IMR-90 (cell line): ENCODE data around the gene DNAJC7. TPM values are rescaled to one million over a fixed set of nuclear protein-coding genes. Genes with fewer than 3 reads are reported as not detected.
A peak's percentile ranks its signal among the peaks of the same experiment; 100 is the strongest.

Experiments used
- ATAC-seq: fragments of 200-7000 bp; cut with Tn5 transposase; 2 replicates; pipeline ENCODE4 v1.9.1; 2020; ENCODE audit warnings: low read depth, mild to moderate bottlenecking, moderate library complexity
- BruUV-seq: library from RNA; stranded (reverse); fragments of 400-500 nt; replicated peaks from 2 replicates; lab custom pipeline; 2021; lab: Mats Ljungman, UMichigan
- CTCF ChIA-PET: fragments of 300-600 bp; formaldehyde crosslinking; extraction: SDS; loops from one replicate; lab custom pipeline; 2021; ENCODE audit warnings: antibody characterized with exemption; lab: Yijun Ruan, JAX
- POLR2A ChIA-PET: fragments of 300-600 bp; sonication (Branson Sonifier 250); formaldehyde crosslinking; loops from one replicate; lab custom pipeline; 2022; ENCODE audit warnings: antibody characterized with exemption; ENCODE audit not compliant: unreplicated experiment; lab: Charles Lee
- DNase-seq: peaks from one replicate; pipeline ENCODE4 v3.0.0; 2013
- H2AFZ ChIP-seq: replicated peaks from 2 replicates; pipeline ENCODE3; 2013; ENCODE audit warnings: low read length, mild to moderate bottlenecking; ENCODE audit not compliant: poor library complexity
- H2AK5ac ChIP-seq: 2 replicates; pipeline ENCODE4 v1.6.1; 2013; ENCODE audit warnings: low read depth, low read length, inconsistent platforms
- H2AK9ac ChIP-seq: replicated peaks from 2 replicates; pipeline ENCODE3; 2013; ENCODE audit warnings: mild to moderate bottlenecking, low read depth, low read length, moderate library complexity; ENCODE audit not compliant: poor library complexity
- H2BK120ac ChIP-seq: 2 replicates; pipeline ENCODE4 v1.6.1; 2013; ENCODE audit warnings: low read depth, low read length, inconsistent platforms
- H2BK15ac ChIP-seq: 3 replicates; pipeline ENCODE4 v1.6.1; 2013; ENCODE audit warnings: low read depth, low read length, inconsistent platforms
- H2BK20ac ChIP-seq: 2 replicates; pipeline ENCODE4 v1.6.1; 2013; ENCODE audit warnings: low read depth, mild to moderate bottlenecking, inconsistent platforms, low read length, moderate library complexity
- H2BK5ac ChIP-seq: 2 replicates; pipeline ENCODE4 v1.6.1; 2013; ENCODE audit warnings: mild to moderate bottlenecking, low read depth, low read length, inconsistent platforms; ENCODE audit not compliant: poor library complexity, severe bottlenecking
- H3K14ac ChIP-seq: replicated peaks from 2 replicates; pipeline ENCODE4 v1.6.1; 2013; ENCODE audit warnings: low read depth, low read length, inconsistent platforms
- H3K18ac ChIP-seq: 2 replicates; pipeline ENCODE4 v1.6.1; 2013; ENCODE audit warnings: low read depth, low read length, control low read depth
- H3K23ac ChIP-seq: 2 replicates; pipeline ENCODE4 v1.6.1; 2013; ENCODE audit warnings: low read depth, low read length, inconsistent platforms
- H3K27ac ChIP-seq: 2 replicates; pipeline ENCODE4 v1.5.1; 2013; ENCODE audit warnings: mild to moderate bottlenecking, control low read depth, low read length; ENCODE audit not compliant: insufficient read depth
- H3K27me3 ChIP-seq: 2 replicates; pipeline ENCODE4 v1.6.1; 2013; ENCODE audit warnings: low read length; ENCODE audit not compliant: control insufficient read depth, insufficient read depth
- H3K36me3 ChIP-seq: 2 replicates; pipeline ENCODE4 v1.6.1; 2013; ENCODE audit warnings: low read length, mixed read lengths; ENCODE audit not compliant: control insufficient read depth, insufficient read depth
- H3K4ac ChIP-seq: 2 replicates; pipeline ENCODE4 v1.6.1; 2013; ENCODE audit warnings: low read depth, low read length, inconsistent platforms
- H3K4me1 ChIP-seq: 2 replicates; pipeline ENCODE4 v1.6.1; 2013; ENCODE audit warnings: low read length, mixed read lengths; ENCODE audit not compliant: control insufficient read depth, insufficient read depth
- H3K4me2 ChIP-seq: 2 replicates; pipeline ENCODE4 v1.6.1; 2013; ENCODE audit warnings: low read depth, mild to moderate bottlenecking, control low read depth, low read length, moderate library complexity
- H3K4me3 ChIP-seq: 2 replicates; pipeline ENCODE4 v1.5.1; 2013; ENCODE audit warnings: low read depth, mild to moderate bottlenecking, control low read depth, low read length, moderate library complexity; ENCODE audit not compliant: insufficient read depth
- H3K56ac ChIP-seq: 2 replicates; pipeline ENCODE4 v1.6.1; 2013; ENCODE audit warnings: low read length, inconsistent platforms; ENCODE audit not compliant: insufficient read depth; ENCODE audit errors: extremely low read depth
- H3K79me1 ChIP-seq, 2 experiments: 2 replicates each; pipeline ENCODE4 v1.6.1; 2013; ENCODE audit warnings: low read length in 2 of 2, inconsistent platforms in 1 of 2, low read depth in 1 of 2
- H3K9ac ChIP-seq: 2 replicates; pipeline ENCODE4 v1.6.1; 2013; ENCODE audit warnings: low read depth, low read length, control low read depth
- H3K9me1 ChIP-seq: 2 replicates; pipeline ENCODE4 v1.6.1; 2013; ENCODE audit warnings: low read length, inconsistent platforms; ENCODE audit not compliant: insufficient read depth
- H3K9me3 ChIP-seq: 2 replicates; pipeline ENCODE4 v1.6.1; 2013; ENCODE audit warnings: low read length; ENCODE audit not compliant: control insufficient read depth, insufficient read depth
- H4K20me1 ChIP-seq: 2 replicates; pipeline ENCODE4 v1.6.1; 2013; ENCODE audit warnings: low read length, inconsistent platforms; ENCODE audit not compliant: insufficient read depth
- H4K5ac ChIP-seq: 2 replicates; pipeline ENCODE4 v1.6.1; 2013; ENCODE audit warnings: mild to moderate bottlenecking, low read depth, low read length, control low read depth
- H4K8ac ChIP-seq, 2 experiments: 2 replicates each; pipeline ENCODE4 v1.6.1; 2013; ENCODE audit warnings: low read depth in 2 of 2, low read length in 2 of 2, control low read depth in 1 of 2, inconsistent platforms in 1 of 2
- H4K91ac ChIP-seq: 2 replicates; pipeline ENCODE4 v1.6.1; 2013; ENCODE audit warnings: low read depth, low read length, inconsistent platforms; ENCODE audit not compliant: insufficient read depth
- BHLHE40 ChIP-seq: fragments of 150-350 bp; IDR thresholded peaks from 2 replicates; pipeline ENCODE4 v1.6.1; 2016; ENCODE audit warnings: mild to moderate bottlenecking, low read depth, low read length
- CEBPB ChIP-seq: IDR thresholded peaks from 2 replicates; pipeline ENCODE4 v1.6.1; 2012; ENCODE audit warnings: low read depth, low read length, improper control_type of control experiment
- CHD1 ChIP-seq: IDR thresholded peaks from 2 replicates; pipeline ENCODE4 v1.6.1; 2012; ENCODE audit warnings: low read depth, low read length, improper control_type of control experiment
- FOS ChIP-seq: fragments of 150-350 bp; IDR thresholded peaks from 2 replicates; pipeline ENCODE4 v1.6.1; 2016; ENCODE audit warnings: low read depth, low read length
- MAFK ChIP-seq: IDR thresholded peaks from 2 replicates; pipeline ENCODE4 v1.6.1; 2012; ENCODE audit warnings: low read depth, low read length, improper control_type of control experiment
- MAZ ChIP-seq: IDR thresholded peaks from 2 replicates; pipeline ENCODE4 v1.6.1; 2012; ENCODE audit warnings: low read depth, mild to moderate bottlenecking, low read length, improper control_type of control experiment, moderate library complexity, borderline replicate concordance
- MXI1 ChIP-seq: IDR thresholded peaks from 2 replicates; pipeline ENCODE4 v1.6.1; 2012; ENCODE audit warnings: low read depth, mild to moderate bottlenecking, low read length, moderate library complexity, borderline replicate concordance
- NFE2L2 ChIP-seq: fragments of 150-350 bp; IDR thresholded peaks from 2 replicates; pipeline ENCODE4 v1.6.1; 2016; ENCODE audit warnings: low read depth, mild to moderate bottlenecking, low read length
- POLR2A ChIP-seq: IDR thresholded peaks from 2 replicates; pipeline ENCODE4 v1.6.1; 2012; ENCODE audit warnings: mild to moderate bottlenecking, low read depth, low read length
- RFX5 ChIP-seq: IDR thresholded peaks from 2 replicates; pipeline ENCODE4 v1.8.0; 2012; ENCODE audit warnings: low read depth, mild to moderate bottlenecking, low read length, moderate library complexity
- USF2 ChIP-seq: fragments of 150-350 bp; IDR thresholded peaks from 2 replicates; pipeline ENCODE4 v1.6.1; 2017; ENCODE audit warnings: mild to moderate bottlenecking, antibody characterized with exemption, low read length, low read depth
- WGBS, 2 experiments: methylation state at CpG; one replicate each; pipeline versions ENCODE4 v1.1.5 to v1.1.7; 2013; ENCODE audit warnings: missing lambda C conversion rate in 2 of 2; ENCODE audit not compliant: insufficient read length in 1 of 2; ENCODE audit errors: extremely low coverage in 2 of 2; 5-methylcytosine and 5-hydroxymethylcytosine counted together
- dilution Hi-C: fragments of 300-500 bp; cut with HindIII; formaldehyde crosslinking; loops from one replicate; pipeline ENCODE4 v1.14.3; 2018; ENCODE audit warnings: low sequenced_read_pairs; ENCODE audit not compliant: unreplicated experiment
- in situ Hi-C: fragments of 300-500 bp; cut with MboI; formaldehyde crosslinking; loops from 3 replicates; pipeline ENCODE4 v1.14.3; 2019; ENCODE audit warnings: low sequenced_read_pairs, inconsistent platforms, mixed read lengths
- intact Hi-C: fragments of 100-400 bp; cut with micrococcal nuclease; formaldehyde crosslinking; loops from 2 replicates; pipeline ENCODE4 v1.10.0; 2022
- polyA plus RNA-seq, 3 experiments: library from polyadenylated mRNA; depleted of rRNA; stranded (reverse); fragments of >200 nt; gene quantifications; 2 replicates each; pipeline ENCODE4 v1.2.3, GENCODE V29; 2012; ENCODE audit warnings: low replicate concordance in 1 of 3
- total RNA-seq: library from RNA; depleted of rRNA; stranded (reverse); fragments of >200 nt; gene quantifications from 2 replicates; pipeline ENCODE4 v1.2.3, GENCODE V29; 2012
- TF ChIP-seq, protein P1 (sequence below): fragments of 150-350 bp; IDR thresholded peaks from 2 replicates; pipeline ENCODE4 v1.6.1; 2016; ENCODE audit warnings: low read depth, mild to moderate bottlenecking, low read length, moderate library complexity, borderline replicate concordance

Gene DNAJC7
- total and polyA plus RNA-seq, 2 of the 4 experiments (the other 2 are of a cell fraction) = 49.3 to 71.7 TPM

DNA sequence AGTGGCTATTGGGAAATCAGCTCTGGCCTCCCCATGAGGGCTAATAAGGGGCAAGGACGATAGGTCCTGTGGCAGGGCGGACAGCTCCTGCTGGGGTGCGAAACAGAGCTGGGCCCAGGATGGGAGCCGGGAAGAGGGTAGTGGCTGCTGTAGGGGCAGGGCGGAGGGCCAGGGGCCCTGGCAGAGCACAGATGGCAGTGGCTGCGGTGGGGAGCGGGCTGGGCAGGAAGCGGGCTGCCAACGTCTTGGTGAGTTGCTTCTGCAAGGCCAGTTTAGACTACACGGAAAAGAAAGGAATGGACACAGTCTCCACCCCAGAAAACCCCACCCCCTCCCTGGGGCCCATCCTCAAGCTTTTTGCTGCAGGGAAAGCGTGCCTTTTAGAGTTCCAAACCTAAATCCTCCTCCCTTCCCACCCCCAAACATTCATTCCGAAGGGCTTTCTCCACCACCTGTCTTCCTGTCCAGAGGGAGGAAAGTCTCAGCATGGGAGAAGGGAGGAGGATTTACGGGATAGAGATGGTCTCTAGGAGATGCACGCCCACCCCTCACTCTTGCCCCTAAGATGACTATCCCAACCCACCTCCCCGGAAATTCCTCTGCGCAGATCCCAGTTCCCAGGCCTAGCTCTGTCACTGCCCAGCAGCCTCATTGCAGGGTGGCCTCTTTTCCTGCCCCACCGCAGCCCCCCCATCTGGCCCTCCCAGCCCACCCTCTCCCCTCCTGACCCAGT is 9.8 kb upstream of the DNAJC7 start (continued):
- TF ChIP-seq MAFK (no peak), POLR2A (no peak)

GRCh38 chr17:42025936-42026335 is 8.7 kb upstream of the DNAJC7 start:
- Histone ChIP-seq H2BK15ac (no peak overlapping the region), H3K4me1 (peaks cover 9% of the 10 kb centered on the region), H3K9me1 (peaks cover 6% of the 10 kb centered on the region; the same call in 1 of the 2 replicates), H3K36me3 (peaks cover 18% of the 10 kb centered on the region), H3K14ac (peak overlapping the region; percentile 31; the same call in 1 of the 2 replicates), H4K20me1 (peaks cover 12% of the 10 kb centered on the region; the same call in 1 of the 2 replicates), H2AK9ac (no peak overlapping the region), H2AFZ (no peak overlapping the region), H3K56ac (no peak overlapping the region), H3K9ac (no peak overlapping the region), H4K5ac (no peak overlapping the region), H3K18ac (no peak overlapping the region), H3K4me3 (no peak overlapping the region), H2BK20ac (no peak overlapping the region), H2BK5ac (no peak overlapping the region), H3K79me1 (peaks cover 8 to 24% of the 10 kb centered on the region in 2 experiments), H3K27ac (0 out of 2 replicates have a peak overlapping the region, but pooled peaks have one; percentile 31), H2BK120ac (no peak overlapping the region), H3K23ac (0 out of 2 replicates have a peak overlapping the region, but pooled peaks have one; percentile 46), H3K4ac (peak overlapping the region; percentile 48; the same call in 1 of the 2 replicates), H3K4me2 (no peak overlapping the region), H2AK5ac (peak overlapping the region; percentile 68; the same call in 1 of the 2 replicates), H3K9me3 (no peaks in the 10 kb centered on the region), H4K8ac (no peak overlapping the region), H3K27me3 (peaks cover 5% of the 10 kb centered on the region), H4K91ac (no peak overlapping the region)
- no TSS peak for BruUV-seq
- dilution Hi-C loops = no loop called here
- no peak for ATAC-seq
- WGBS, 2 experiments = no CpG with 5 or more reads among the region's 3 CpGs
- in situ Hi-C loops = loop anchor here (5.0 kb wide), 1 partner anchor 86 kb away; the partner anchor contains the start of gene DHX58
- no peak for DNase-seq
- CTCF ChIA-PET = interaction anchor here (0.7 kb wide), 1 partner anchor 57 kb away, joined by 5 read pairs; no protein-coding TSS in a partner anchor
- POLR2A ChIA-PET = interaction anchor here (0.5 to 0.9 kb wide), 2 partner anchors 10 to 179 kb away, joined by 3 to 4 read pairs; no protein-coding TSS in a partner anchor
- intact Hi-C loops = loop anchor here (1.0 to 5.0 kb wide), 3 partner anchors 75 to 376 kb away; no protein-coding TSS in a partner anchor
- TF ChIP-seq FOS (no peak), BHLHE40 (no peak), MAZ (no peak), CHD1 (no peak), MAFK (no peak), RFX5 (no peak), MXI1 (no peak), USF2 (no peak), CEBPB (no peak), POLR2A (no peak), NFE2L2 (no peak)
- TF ChIP-seq, protein P1, sequence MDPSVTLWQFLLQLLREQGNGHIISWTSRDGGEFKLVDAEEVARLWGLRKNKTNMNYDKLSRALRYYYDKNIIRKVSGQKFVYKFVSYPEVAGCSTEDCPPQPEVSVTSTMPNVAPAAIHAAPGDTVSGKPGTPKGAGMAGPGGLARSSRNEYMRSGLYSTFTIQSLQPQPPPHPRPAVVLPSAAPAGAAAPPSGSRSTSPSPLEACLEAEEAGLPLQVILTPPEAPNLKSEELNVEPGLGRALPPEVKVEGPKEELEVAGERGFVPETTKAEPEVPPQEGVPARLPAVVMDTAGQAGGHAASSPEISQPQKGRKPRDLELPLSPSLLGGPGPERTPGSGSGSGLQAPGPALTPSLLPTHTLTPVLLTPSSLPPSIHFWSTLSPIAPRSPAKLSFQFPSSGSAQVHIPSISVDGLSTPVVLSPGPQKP = no peak
